Central memory CD4-positive, alpha-beta T cell (primary cell): Measurements from ENCODE around the gene ATP11C.
"Not testable (repeated sequence)": the region's sequence is repeated elsewhere in the genome, so short reads cannot be mapped to it uniquely, and the experiment has no call there.

Experiments used
- DNase-seq: peaks from one replicate; pipeline ENCODE4 v3.0.0; 2022

ATP11C gene

DNA sequence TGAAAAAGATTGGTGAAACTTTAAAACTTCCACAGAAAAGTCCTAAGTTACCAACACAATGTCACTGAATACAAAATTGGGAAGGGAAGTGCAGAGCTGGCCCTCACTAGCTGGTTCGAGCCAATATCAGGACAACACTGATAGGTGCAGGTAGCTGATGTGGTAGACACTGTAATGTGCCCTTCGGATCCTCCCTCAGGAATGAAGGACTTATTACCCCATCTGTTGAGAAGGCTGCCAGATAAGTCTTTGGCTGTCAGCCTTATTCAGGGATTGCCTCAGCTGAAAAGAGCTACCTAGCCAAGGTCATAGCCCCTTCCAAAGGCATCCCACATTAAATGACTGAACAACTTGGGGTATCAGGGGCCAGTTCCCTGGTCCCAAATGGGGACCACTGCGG is 230.2 kb downstream of the ATP11C start:
- no peak for DNase-seq

DNA sequence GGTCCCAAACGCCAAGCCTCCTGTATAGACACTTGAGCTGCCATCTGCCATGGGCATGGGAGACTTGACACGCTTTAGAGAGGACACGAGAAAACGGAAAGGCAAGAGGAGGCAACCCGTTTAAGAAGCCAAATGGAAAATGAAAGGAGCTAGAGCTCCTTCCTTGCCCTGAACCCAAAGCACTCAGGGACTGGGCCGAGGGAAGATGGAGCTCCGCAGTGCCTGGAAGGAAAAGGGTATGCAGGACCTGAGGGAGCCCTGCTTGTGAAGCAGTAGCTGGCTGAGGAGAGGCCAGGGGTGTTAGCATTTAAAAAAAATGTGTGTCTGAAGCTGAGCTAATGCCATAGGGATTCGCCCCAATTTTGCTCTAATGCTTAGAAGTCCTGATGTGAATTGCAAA is 239.9 kb downstream of the ATP11C start:
- no peak for DNase-seq

DNA sequence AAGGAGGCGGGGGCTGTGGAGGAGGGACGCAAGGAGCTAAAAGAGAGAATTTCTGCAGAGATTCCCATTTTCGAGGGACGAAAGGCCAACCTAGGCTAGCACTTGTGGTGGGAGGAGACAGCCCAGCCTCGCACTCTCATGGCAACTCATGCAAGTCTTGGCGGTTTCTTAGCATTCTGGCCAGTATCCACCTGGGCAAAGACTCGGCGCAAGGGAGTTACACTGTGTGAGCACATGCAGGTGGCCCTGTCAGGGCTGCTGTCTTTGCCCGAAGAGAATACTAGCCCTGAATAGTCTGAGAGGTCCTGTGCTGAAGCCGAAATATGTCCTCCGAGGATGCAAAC is 240.4 kb downstream of the ATP11C start:
- DNase-seq: no peak

DNA sequence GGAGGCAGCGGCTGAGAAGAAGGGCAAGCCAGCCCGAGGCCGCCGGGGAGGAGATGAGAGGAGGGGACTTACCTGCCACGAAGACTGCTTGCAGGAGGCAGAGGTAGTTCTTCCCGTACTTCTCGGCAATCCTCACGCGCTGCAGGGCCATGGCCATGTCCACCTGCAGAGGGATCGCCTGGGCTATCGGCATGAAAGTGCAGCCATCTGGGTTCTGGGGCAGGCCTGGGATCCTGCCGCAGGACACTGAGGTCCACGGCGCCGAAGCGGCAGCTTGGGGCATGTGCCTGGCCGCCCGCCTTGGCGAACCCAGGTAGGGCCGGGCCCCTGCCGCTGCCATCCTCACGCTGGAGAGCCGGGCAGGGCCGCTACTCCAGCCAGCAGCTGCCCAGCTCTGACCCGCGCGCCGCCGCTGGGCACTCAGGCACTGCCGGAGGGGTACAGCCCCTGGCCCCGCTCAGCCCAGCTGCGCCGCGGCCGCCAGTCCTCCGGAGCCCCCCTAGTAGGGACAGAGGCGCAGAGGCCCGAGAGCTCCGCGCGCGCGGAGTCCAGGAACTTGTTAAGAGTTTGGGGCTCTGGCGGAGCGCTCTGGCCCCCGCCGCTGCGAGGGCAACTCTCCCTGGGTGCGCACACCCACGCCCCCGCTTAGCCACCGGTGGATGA is 240.9 kb downstream of the ATP11C start:
- no peak for DNase-seq

DNA sequence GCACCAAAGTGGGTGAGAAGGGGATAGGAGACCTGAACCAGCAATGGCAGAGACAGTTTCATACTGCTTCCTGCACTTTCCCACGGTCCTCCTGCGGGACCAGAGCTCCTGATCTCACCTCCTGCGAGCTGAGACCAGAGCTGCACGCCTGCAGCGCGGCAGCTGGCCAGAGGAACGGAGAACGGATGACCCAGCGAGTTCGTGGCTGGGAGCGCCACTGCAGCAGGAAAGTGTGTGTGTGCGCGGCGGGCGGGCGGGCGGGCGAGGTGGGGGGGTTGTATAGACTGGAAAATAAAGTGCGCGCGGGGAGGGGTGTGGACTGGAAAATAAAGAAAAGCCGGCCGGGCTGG is 241.4 kb downstream of the ATP11C start:
- DNase-seq: no peak

DNA sequence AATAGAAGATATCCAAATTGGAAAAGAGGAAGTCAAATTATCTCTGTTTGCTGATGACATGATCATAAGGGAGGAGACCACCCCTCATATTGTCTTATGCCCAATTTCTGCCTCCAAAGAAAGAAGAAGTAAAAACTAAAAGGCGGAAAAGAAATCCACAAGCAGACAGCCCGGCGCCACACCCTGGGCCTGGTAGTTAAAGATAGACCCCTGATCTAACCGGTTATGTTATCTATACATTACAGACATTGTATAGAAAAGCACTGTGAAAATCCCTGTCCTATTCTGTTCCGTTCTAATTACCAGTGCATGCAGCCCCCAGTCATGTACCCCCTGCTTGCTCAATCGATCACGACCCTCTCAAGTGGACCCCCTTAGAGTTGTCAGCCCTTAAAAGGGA is 247.7 kb downstream of the ATP11C start:
- not testable (repeated sequence) for DNase-seq

DNA sequence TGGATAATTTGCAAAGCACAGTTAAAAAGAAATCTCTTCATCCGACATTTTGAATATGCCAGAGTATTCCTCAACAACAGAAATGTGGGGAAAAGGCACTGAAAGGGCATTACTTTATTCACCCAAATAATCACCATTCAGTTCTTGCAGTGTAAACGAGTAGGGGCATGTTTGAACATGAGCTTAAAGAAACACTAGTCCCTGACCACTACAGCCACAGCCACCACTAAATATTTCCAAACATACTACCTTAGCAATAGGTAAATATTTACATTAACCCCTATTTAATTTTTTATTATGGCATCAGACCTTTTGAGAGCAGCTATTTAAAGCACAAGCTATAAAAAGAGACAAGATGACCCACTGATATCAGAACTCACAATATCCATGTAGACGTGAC is 252.5 kb downstream of the ATP11C start:
- DNase-seq: no peak
